Measurements from ENCODE around the gene ECI1.

The ECI1 gene

DNA sequence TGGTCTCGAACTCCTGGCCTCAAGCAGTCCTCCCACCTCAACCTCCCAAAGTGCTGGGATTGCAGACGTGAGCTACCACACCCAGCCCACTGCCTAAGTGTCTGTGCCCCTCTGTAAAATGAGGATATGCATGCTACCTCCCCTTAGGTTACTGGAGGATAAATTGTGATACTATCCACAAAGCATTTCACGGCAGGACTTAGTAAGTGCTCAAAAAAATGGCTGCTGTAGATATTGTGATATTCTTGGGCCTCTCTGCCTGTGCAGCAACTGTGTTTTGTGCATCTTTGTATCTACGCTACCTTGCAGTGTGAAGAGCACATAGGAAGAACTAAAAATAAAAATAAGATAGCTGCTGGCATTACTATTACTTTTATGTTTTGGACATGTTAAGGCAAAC, 53.1 kb downstream of the ECI1 start:
- H3K79me2 ChIP-seq (ENCODE audit: insufficient read depth, low read length), result no peaks in the 10 kb centered on the region
- H3K4me1 ChIP-seq (ENCODE audit: insufficient read depth, low read length, poor library complexity, severe bottlenecking), result no peaks in the 10 kb centered on the region
- no peak overlapping the region for H2AFZ ChIP-seq (ENCODE audit: low read length)
- TF ChIP-seq EZH2phosphoT487 (IDR thresholded peaks at IDR 0.05; ENCODE audit: borderline replicate concordance) (no peak), CTCF (conservative IDR thresholded peaks at IDR 0.05; ENCODE audit: low read length) (no peak)
- no peaks in the 10 kb centered on the region for H3K27me3 ChIP-seq (ENCODE audit: insufficient read depth, low read length, poor library complexity, severe bottlenecking)
- H3K9ac ChIP-seq (ENCODE audit: low read depth, low read length, poor library complexity, severe bottlenecking), result no peak overlapping the region
- H3K9me3 ChIP-seq (ENCODE audit: insufficient read depth, low read depth, low read length), result no peaks in the 10 kb centered on the region
- H3K4me3 ChIP-seq (ENCODE audit: low read length, poor library complexity, severe bottlenecking), result no peak overlapping the region
- H3K4me2 ChIP-seq (ENCODE audit: low read depth, low read length, poor library complexity, severe bottlenecking), result no peak overlapping the region
- H4K20me1 ChIP-seq (ENCODE audit: insufficient read depth, low read length, poor library complexity, severe bottlenecking), result no peaks in the 10 kb centered on the region
- H3F3A ChIP-seq (ENCODE audit: low read depth), result no peaks in the 10 kb centered on the region
- H3K36me3 ChIP-seq (ENCODE audit: insufficient read depth, low read length), result no peaks in the 10 kb centered on the region
- no peaks in the 10 kb centered on the region for H3K9me2 ChIP-seq (replicated peaks; ENCODE audit: low read depth, low read length)

- H3K4me3 ChIP-seq (ENCODE audit: low read length, poor library complexity, severe bottlenecking), result no peak overlapping the region
Observed at GRCh38 chr16:2197765-2198164, 53.6 kb downstream of the ECI1 start.

GRCh38 chr16:2196981-2197511, 54.3 kb downstream of the ECI1 start:
- Histone ChIP-seq H3F3A (ENCODE audit: low read depth) (no peaks in the 10 kb centered on the region), H3K4me2 (ENCODE audit: low read depth, low read length, poor library complexity, severe bottlenecking) (no peak overlapping the region), H3K36me3 (ENCODE audit: insufficient read depth, low read length) (no peaks in the 10 kb centered on the region), H3K9me2 (replicated peaks; ENCODE audit: low read depth, low read length) (no peaks in the 10 kb centered on the region), H2AFZ (ENCODE audit: low read length) (no peak overlapping the region), H4K20me1 (ENCODE audit: insufficient read depth, low read length, poor library complexity, severe bottlenecking) (no peaks in the 10 kb centered on the region), H3K27me3 (ENCODE audit: insufficient read depth, low read length, poor library complexity, severe bottlenecking) (no peaks in the 10 kb centered on the region), H3K4me1 (ENCODE audit: insufficient read depth, low read length, poor library complexity, severe bottlenecking) (no peaks in the 10 kb centered on the region), H3K4me3 (ENCODE audit: low read length, poor library complexity, severe bottlenecking) (no peak overlapping the region), H3K9me3 (ENCODE audit: insufficient read depth, low read depth, low read length) (no peaks in the 10 kb centered on the region), H3K79me2 (ENCODE audit: insufficient read depth, low read length) (no peaks in the 10 kb centered on the region), H3K9ac (ENCODE audit: low read depth, low read length, poor library complexity, severe bottlenecking) (no peak overlapping the region)
- TF ChIP-seq CTCF (conservative IDR thresholded peaks at IDR 0.05; ENCODE audit: low read length) (no peak), EZH2phosphoT487 (IDR thresholded peaks at IDR 0.05; ENCODE audit: borderline replicate concordance) (no peak)

More at GRCh38 chr16:2197765-2198164, 53.6 kb downstream of the ECI1 start:
- H3K27me3 ChIP-seq (ENCODE audit: insufficient read depth, low read length, poor library complexity, severe bottlenecking), result no peaks in the 10 kb centered on the region
- H2AFZ ChIP-seq (ENCODE audit: low read length), result no peak overlapping the region
- H3K79me2 ChIP-seq (ENCODE audit: insufficient read depth, low read length), result no peaks in the 10 kb centered on the region
- no peaks in the 10 kb centered on the region for H3F3A ChIP-seq (ENCODE audit: low read depth)
- TF ChIP-seq CTCF (conservative IDR thresholded peaks at IDR 0.05; ENCODE audit: low read length) (no peak), EZH2phosphoT487 (IDR thresholded peaks at IDR 0.05; ENCODE audit: borderline replicate concordance) (no peak)
- H3K36me3 ChIP-seq (ENCODE audit: insufficient read depth, low read length), result no peaks in the 10 kb centered on the region
- no peaks in the 10 kb centered on the region for H3K9me2 ChIP-seq (replicated peaks; ENCODE audit: low read depth, low read length)
- H3K4me1 ChIP-seq (ENCODE audit: insufficient read depth, low read length, poor library complexity, severe bottlenecking), result no peaks in the 10 kb centered on the region
- H4K20me1 ChIP-seq (ENCODE audit: insufficient read depth, low read length, poor library complexity, severe bottlenecking), result no peaks in the 10 kb centered on the region
- H3K9ac ChIP-seq (ENCODE audit: low read depth, low read length, poor library complexity, severe bottlenecking), result no peak overlapping the region
- no peaks in the 10 kb centered on the region for H3K9me3 ChIP-seq (ENCODE audit: insufficient read depth, low read depth, low read length)
- H3K4me2 ChIP-seq (ENCODE audit: low read depth, low read length, poor library complexity, severe bottlenecking), result no peak overlapping the region
